Gastroesophageal sphincter (tissue), 3 donors: ENCODE results near the gene TRMT10B.

ENCODE experiments used
- EP300 ChIP-seq: sonication (generic); formaldehyde crosslinking; IDR thresholded peaks from one replicate; pipeline ENCODE4 v1.6.1; 2017; ENCODE audit warnings: antibody characterized with exemption, mild to moderate bottlenecking
- POLR2A ChIP-seq, 2 donors: fragments of 450-650 bp; IDR thresholded peaks; one replicate each; pipeline ENCODE4 v1.6.1; 2017; ENCODE audit warnings: antibody characterized with exemption in 2 of 2, mild to moderate bottlenecking in 2 of 2, moderate library complexity in 1 of 2
- POLR2AphosphoS5 ChIP-seq: sonication (generic); formaldehyde crosslinking; IDR thresholded peaks from one replicate; pipeline ENCODE4 v1.6.1; 2017; ENCODE audit warnings: antibody characterized with exemption
- TF ChIP-seq, protein P1 (sequence below), 4 experiments: fragments of 200-600 bp in 2 of 4; fragments of 450-650 bp in 2 of 4; sonication (generic) in 1 of 4; IDR thresholded peaks; one replicate each; pipeline ENCODE4 v1.5.1; 2017 to 2019; ENCODE audit warnings: antibody characterized with exemption in 4 of 4, mild to moderate bottlenecking in 2 of 4, moderate library complexity in 2 of 4

DNA sequence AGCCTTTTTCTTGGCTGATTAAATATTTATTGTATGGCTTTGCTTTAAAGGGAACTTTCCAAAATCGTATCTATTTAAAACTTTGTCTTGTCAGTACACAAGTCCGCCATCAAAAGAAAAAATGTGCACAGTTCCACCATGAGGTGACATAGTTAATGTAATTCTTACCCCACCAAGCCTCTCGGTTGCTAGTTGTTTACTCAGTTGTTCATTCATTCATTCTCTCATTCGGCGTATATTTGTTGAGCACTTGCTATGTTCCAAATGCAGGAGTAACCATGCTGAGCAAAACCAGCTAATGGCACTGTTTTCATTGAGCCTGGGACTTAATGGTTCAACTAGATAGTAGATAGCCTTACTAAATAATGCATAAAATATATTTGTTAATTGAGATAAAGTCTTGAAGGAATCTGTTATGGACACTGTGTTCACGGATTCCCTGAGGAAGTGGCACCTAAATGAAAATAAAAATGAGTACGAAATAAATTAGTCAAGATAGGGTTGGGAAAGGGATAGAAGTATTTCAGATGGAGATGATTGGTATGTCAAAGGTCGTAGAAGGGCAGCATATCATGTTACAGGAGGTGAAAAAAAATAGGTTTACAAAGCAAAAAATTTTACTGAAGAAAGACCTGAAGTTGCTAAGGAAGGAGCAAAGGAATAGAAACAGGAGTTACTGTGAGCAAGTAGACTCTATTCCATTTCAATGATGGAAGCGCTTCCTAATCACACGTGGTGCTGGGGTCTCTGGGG, 48.5 kb downstream of the TRMT10B start:
- TF ChIP-seq POLR2A (IDR thresholded peaks at IDR 0.05) (no peak), POLR2AphosphoS5 (no peak), EP300 (no peak)
- TF ChIP-seq, protein P1, sequence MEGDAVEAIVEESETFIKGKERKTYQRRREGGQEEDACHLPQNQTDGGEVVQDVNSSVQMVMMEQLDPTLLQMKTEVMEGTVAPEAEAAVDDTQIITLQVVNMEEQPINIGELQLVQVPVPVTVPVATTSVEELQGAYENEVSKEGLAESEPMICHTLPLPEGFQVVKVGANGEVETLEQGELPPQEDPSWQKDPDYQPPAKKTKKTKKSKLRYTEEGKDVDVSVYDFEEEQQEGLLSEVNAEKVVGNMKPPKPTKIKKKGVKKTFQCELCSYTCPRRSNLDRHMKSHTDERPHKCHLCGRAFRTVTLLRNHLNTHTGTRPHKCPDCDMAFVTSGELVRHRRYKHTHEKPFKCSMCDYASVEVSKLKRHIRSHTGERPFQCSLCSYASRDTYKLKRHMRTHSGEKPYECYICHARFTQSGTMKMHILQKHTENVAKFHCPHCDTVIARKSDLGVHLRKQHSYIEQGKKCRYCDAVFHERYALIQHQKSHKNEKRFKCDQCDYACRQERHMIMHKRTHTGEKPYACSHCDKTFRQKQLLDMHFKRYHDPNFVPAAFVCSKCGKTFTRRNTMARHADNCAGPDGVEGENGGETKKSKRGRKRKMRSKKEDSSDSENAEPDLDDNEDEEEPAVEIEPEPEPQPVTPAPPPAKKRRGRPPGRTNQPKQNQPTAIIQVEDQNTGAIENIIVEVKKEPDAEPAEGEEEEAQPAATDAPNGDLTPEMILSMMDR (IDR thresholded peaks at IDR 0.05) = no peak
